Gastrocnemius medialis (tissue), 4 donors: ENCODE results near the gene LIPE.

Experiments
- POLR2A ChIP-seq, 2 donors: fragments of 450-650 bp; IDR thresholded peaks; one replicate each; pipeline ENCODE4 v1.6.1; 2017; ENCODE audit warnings: antibody characterized with exemption in 2 of 2, mild to moderate bottlenecking in 2 of 2, moderate library complexity in 2 of 2
- TF ChIP-seq, protein P1 (sequence below), 5 experiments: fragments of 450-650 bp in 3 of 5; fragments of 200-600 bp in 2 of 5; sonication (generic) in 2 of 5; IDR thresholded peaks in 4 of 5; conservative IDR thresholded peaks in 1 of 5; 1 replicate in 4 of 5; 2 replicates in 1 of 5; pipeline ENCODE4 v1.5.1; 2016 to 2019; ENCODE audit warnings: antibody characterized with exemption in 5 of 5, mild to moderate bottlenecking in 3 of 5, moderate library complexity in 3 of 5

GRCh38 chr19:42388851-42389489 is 38.2 kb downstream of the LIPE start:
- TF ChIP-seq POLR2A (IDR thresholded peaks at IDR 0.05), result no peak
- TF ChIP-seq, protein P1, sequence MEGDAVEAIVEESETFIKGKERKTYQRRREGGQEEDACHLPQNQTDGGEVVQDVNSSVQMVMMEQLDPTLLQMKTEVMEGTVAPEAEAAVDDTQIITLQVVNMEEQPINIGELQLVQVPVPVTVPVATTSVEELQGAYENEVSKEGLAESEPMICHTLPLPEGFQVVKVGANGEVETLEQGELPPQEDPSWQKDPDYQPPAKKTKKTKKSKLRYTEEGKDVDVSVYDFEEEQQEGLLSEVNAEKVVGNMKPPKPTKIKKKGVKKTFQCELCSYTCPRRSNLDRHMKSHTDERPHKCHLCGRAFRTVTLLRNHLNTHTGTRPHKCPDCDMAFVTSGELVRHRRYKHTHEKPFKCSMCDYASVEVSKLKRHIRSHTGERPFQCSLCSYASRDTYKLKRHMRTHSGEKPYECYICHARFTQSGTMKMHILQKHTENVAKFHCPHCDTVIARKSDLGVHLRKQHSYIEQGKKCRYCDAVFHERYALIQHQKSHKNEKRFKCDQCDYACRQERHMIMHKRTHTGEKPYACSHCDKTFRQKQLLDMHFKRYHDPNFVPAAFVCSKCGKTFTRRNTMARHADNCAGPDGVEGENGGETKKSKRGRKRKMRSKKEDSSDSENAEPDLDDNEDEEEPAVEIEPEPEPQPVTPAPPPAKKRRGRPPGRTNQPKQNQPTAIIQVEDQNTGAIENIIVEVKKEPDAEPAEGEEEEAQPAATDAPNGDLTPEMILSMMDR (IDR thresholded peaks at IDR 0.05 in 4 of 5, conservative IDR thresholded peaks at IDR 0.05 in 1 of 5), result no peak
